GM23338 (cell line): ENCODE data around the gene IBSP.

ENCODE experiments used
- EZH2 ChIP-seq: fragments of 200-600 bp; sonication (generic); IDR thresholded peaks from one replicate; pipeline ENCODE4 v1.8.0; 2017; ENCODE audit warnings: antibody characterized with exemption, mild to moderate bottlenecking, low read depth; ENCODE audit not compliant: unreplicated experiment
- EZH2phosphoT487 ChIP-seq: fragments of 200-600 bp; sonication (generic); IDR thresholded peaks from one replicate; pipeline ENCODE4 v1.8.1; 2018; ENCODE audit warnings: antibody characterized with exemption; ENCODE audit not compliant: unreplicated experiment
- POLR2AphosphoS5 ChIP-seq: IDR thresholded peaks from 2 replicates; pipeline ENCODE4 v1.6.1; 2016; ENCODE audit warnings: antibody characterized with exemption, low read depth
- STAT1 ChIP-seq: IDR thresholded peaks from one replicate; pipeline ENCODE4 v1.6.1; 2016; ENCODE audit warnings: antibody characterized with exemption; ENCODE audit not compliant: unreplicated experiment
- TF ChIP-seq, protein P1 (sequence below), 2 experiments: fragments of 200-600 bp in 1 of 2; sonication (generic) in 1 of 2; conservative IDR thresholded peaks; 2 replicates each; pipeline versions ENCODE4 v1.5.1 to v1.6.1; 2016 to 2017; ENCODE audit warnings: antibody characterized with exemption in 2 of 2, low read depth in 2 of 2, mild to moderate bottlenecking in 2 of 2, moderate library complexity in 1 of 2
- TF ChIP-seq, protein P2 (sequence below): IDR thresholded peaks from one replicate; pipeline ENCODE4 v1.6.1; 2018; ENCODE audit warnings: antibody characterized with exemption; ENCODE audit not compliant: unreplicated experiment
- TF ChIP-seq, protein P3 (sequence below): IDR thresholded peaks from 2 replicates; pipeline ENCODE4 v1.6.1; 2016; ENCODE audit warnings: antibody characterized with exemption

GRCh38 chr4:87851332-87851731 is 52.0 kb downstream of the IBSP start:
- TF ChIP-seq EZH2phosphoT487: no peak
- TF ChIP-seq EZH2: no peak
- TF ChIP-seq, protein P1, sequence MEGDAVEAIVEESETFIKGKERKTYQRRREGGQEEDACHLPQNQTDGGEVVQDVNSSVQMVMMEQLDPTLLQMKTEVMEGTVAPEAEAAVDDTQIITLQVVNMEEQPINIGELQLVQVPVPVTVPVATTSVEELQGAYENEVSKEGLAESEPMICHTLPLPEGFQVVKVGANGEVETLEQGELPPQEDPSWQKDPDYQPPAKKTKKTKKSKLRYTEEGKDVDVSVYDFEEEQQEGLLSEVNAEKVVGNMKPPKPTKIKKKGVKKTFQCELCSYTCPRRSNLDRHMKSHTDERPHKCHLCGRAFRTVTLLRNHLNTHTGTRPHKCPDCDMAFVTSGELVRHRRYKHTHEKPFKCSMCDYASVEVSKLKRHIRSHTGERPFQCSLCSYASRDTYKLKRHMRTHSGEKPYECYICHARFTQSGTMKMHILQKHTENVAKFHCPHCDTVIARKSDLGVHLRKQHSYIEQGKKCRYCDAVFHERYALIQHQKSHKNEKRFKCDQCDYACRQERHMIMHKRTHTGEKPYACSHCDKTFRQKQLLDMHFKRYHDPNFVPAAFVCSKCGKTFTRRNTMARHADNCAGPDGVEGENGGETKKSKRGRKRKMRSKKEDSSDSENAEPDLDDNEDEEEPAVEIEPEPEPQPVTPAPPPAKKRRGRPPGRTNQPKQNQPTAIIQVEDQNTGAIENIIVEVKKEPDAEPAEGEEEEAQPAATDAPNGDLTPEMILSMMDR (conservative IDR thresholded peaks at IDR 0.05; ENCODE audit: low read depth in 2 of 2): no peak
- no peak for TF ChIP-seq POLR2AphosphoS5
- TF ChIP-seq, protein P2, sequence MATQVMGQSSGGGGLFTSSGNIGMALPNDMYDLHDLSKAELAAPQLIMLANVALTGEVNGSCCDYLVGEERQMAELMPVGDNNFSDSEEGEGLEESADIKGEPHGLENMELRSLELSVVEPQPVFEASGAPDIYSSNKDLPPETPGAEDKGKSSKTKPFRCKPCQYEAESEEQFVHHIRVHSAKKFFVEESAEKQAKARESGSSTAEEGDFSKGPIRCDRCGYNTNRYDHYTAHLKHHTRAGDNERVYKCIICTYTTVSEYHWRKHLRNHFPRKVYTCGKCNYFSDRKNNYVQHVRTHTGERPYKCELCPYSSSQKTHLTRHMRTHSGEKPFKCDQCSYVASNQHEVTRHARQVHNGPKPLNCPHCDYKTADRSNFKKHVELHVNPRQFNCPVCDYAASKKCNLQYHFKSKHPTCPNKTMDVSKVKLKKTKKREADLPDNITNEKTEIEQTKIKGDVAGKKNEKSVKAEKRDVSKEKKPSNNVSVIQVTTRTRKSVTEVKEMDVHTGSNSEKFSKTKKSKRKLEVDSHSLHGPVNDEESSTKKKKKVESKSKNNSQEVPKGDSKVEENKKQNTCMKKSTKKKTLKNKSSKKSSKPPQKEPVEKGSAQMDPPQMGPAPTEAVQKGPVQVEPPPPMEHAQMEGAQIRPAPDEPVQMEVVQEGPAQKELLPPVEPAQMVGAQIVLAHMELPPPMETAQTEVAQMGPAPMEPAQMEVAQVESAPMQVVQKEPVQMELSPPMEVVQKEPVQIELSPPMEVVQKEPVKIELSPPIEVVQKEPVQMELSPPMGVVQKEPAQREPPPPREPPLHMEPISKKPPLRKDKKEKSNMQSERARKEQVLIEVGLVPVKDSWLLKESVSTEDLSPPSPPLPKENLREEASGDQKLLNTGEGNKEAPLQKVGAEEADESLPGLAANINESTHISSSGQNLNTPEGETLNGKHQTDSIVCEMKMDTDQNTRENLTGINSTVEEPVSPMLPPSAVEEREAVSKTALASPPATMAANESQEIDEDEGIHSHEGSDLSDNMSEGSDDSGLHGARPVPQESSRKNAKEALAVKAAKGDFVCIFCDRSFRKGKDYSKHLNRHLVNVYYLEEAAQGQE: no peak
- TF ChIP-seq, protein P3, sequence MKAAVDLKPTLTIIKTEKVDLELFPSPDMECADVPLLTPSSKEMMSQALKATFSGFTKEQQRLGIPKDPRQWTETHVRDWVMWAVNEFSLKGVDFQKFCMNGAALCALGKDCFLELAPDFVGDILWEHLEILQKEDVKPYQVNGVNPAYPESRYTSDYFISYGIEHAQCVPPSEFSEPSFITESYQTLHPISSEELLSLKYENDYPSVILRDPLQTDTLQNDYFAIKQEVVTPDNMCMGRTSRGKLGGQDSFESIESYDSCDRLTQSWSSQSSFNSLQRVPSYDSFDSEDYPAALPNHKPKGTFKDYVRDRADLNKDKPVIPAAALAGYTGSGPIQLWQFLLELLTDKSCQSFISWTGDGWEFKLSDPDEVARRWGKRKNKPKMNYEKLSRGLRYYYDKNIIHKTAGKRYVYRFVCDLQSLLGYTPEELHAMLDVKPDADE: no peak
- TF ChIP-seq STAT1: no peak
